IPS DF 6.9 (cell line): ENCODE measurements around the gene ARMS2.

Experiments used
- DNase-seq: peaks from one replicate; pipeline ENCODE4 v3.0.0-alpha.2; 2013; ENCODE audit warnings: low read depth, low spot score
- H3K27ac ChIP-seq: one replicate; pipeline ENCODE4 v1.5.1; 2013; ENCODE audit warnings: low read length, control low read depth
- H3K27me3 ChIP-seq: 2 replicates; pipeline ENCODE4 v1.6.1; 2013; ENCODE audit warnings: mild to moderate bottlenecking, low read length; ENCODE audit not compliant: control insufficient read depth, insufficient read depth
- H3K36me3 ChIP-seq: 2 replicates; pipeline ENCODE4 v1.6.1; 2013; ENCODE audit warnings: low read length; ENCODE audit not compliant: control insufficient read depth, insufficient read depth
- H3K4me1 ChIP-seq: 2 replicates; pipeline ENCODE4 v1.6.1; 2013; ENCODE audit warnings: low read length; ENCODE audit not compliant: control insufficient read depth, insufficient read depth
- H3K4me3 ChIP-seq: 2 replicates; pipeline ENCODE4 v1.5.1; 2013; ENCODE audit warnings: mild to moderate bottlenecking, low read length
- H3K9me3 ChIP-seq: 2 replicates; pipeline ENCODE4 v1.6.1; 2013; ENCODE audit warnings: low read length, inconsistent platforms; ENCODE audit not compliant: control insufficient read depth, insufficient read depth
- WGBS: extraction: QIAGEN DNeasy Blood & Tissue Kit; methylation state at CpG from one replicate; pipeline ENCODE4 v1.1.7; 2013; ENCODE audit warnings: mixed read lengths, missing lambda C conversion rate; ENCODE audit not compliant: insufficient read length, insufficient coverage; 5-methylcytosine and 5-hydroxymethylcytosine counted together

Gene ARMS2

DNA sequence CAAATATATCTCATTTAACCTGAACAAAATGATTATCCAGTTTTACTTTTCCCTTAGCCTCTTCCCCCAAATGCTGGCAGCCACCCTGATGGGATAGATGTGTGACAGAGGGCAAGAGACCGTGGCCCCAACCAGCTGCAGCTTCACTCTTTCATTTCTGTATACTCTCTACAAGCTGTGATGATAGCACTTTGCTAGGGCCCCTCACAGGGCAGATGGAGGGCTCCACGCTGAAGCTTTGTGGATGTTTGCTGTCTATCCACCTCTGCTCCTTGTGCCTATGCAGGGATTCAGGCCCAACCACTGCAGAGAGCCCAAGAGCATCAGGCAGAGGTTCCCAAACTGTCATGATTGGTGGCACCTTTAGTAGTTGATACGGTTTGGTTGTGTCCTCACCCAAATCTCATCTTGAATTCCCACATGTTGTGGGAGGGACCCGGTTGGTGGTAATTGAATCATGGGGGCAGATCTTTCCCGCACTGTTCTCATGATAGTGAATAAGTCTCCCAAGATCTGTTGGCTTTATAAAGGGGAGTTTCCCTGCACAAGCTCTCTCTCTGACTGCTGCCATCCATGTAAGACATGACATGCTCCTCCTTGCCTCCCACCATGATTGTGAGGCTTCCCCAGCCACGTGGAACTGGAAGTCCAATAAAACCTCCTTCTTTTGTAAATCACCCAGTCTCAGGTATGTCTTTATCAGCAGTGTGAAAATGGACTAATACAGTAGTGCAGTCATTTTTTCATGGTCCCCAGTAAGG, 27.0 kb downstream of the ARMS2 start:
- H3K4me1 ChIP-seq: peaks cover 4% of the 10 kb centered on the region
- no peak for DNase-seq
- H3K36me3 ChIP-seq: no peaks in the 10 kb centered on the region
- no peak overlapping the region for H3K27ac ChIP-seq
- H3K9me3 ChIP-seq: no peaks in the 10 kb centered on the region
- H3K4me3 ChIP-seq: no peak overlapping the region
- H3K27me3 ChIP-seq: no peaks in the 10 kb centered on the region
- WGBS: no CpG with 5 or more reads among the region's 6 CpGs

DNA sequence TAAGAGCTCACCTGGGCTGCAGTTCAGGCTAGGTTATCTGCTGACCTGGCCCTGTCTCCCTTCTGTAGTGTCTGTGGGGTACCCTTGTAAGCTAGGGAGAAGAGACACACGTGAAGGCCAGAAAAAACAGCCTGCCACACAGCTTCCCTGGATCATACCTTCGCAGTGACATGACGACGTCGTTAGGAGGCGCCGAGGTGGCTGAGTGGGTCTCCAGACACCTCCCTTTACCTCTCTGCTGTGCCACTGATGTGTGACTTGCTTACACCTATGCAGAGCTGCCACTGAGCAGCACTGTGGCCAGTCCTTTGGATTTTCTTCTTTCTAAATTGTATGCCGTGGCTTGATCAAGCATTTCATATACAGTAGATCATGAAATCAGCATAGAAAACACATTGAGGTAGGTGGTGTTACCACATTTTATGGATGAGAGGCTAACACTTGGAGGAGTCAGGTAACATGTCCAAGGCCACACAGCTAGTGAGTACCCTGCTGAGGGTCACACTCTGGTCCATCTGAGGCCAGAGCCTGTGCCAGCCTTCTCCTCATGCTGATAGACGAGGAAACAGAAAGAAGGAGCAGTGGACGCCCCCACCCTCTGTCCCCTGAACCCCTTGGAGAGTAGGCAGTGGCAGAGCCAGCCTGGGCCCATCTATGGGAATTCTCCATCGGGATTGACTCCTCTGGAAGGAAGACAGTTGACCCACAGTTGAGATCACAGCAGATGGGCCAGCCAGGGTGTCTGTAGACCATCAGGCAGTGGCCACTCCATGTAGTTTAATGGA, 30.0 kb downstream of the ARMS2 start:
- H3K4me1 ChIP-seq: no peaks in the 10 kb centered on the region
- WGBS: no CpG with 5 or more reads among the region's 11 CpGs
- H3K4me3 ChIP-seq: no peak overlapping the region
- H3K27me3 ChIP-seq: no peaks in the 10 kb centered on the region
- H3K36me3 ChIP-seq: no peaks in the 10 kb centered on the region
- no peak for DNase-seq
- H3K27ac ChIP-seq: no peak overlapping the region
- no peaks in the 10 kb centered on the region for H3K9me3 ChIP-seq

DNA sequence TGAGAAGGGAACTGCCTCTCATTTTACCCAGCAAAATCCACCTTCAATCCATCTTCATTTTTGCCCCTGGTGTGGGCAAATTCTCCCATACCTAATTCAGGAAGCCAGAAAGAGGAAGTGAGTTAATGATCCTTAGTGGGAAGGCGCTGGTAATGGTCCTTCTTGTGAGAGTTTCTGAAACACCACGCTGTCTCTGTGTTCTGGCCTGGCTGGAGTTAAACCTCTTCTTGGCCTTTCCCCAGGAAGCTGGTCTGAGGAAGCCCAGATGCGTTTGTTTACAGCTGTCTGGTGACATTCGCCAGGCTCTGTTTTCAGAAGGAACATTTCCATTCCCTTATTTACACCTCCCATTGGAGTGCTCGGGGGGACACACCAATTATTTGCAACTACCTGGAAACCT, 31.2 kb downstream of the ARMS2 start:
- Histone ChIP-seq H3K4me3 (no peak overlapping the region), H3K9me3 (no peaks in the 10 kb centered on the region), H3K36me3 (no peaks in the 10 kb centered on the region), H3K4me1 (no peaks in the 10 kb centered on the region), H3K27ac (no peak overlapping the region), H3K27me3 (no peaks in the 10 kb centered on the region)
- no CpG with 5 or more reads among the region's 5 CpGs for WGBS
- no peak for DNase-seq

DNA sequence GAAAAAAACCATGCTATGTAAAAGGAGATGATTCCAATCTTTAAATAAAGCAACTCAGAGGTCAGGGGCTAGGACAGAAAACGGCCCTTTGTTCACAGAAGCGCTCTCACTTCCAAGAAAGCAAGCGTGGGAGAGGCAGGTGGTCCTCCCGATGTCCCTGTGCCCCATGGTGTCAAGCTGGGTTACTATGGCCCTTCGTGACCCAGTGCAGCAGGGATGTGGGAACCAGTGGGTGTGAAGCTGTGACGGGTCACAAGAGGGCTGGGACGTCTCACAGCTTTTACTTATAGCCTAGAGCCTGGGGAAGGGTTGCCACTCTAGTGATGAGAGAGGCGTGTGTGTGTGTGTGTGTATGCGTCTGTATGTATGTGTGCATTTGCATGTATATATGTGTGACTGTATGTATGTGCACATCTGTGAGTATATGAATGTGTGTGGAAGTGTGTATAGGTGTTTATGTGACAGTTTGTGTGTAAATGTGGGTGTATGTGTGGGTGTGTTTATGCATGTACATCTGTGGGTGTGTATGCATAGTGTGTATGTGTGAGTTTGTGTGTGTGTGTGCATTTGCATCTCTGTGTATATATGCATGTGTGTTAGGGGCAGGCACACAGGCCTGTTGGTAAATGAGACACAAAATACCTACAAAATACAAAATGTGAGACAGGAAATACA, 32.1 kb downstream of the ARMS2 start:
- H3K4me1 ChIP-seq: no peaks in the 10 kb centered on the region
- no peak overlapping the region for H3K27ac ChIP-seq
- H3K4me3 ChIP-seq: no peak overlapping the region
- H3K9me3 ChIP-seq: no peaks in the 10 kb centered on the region
- DNase-seq: no peak
- no peaks in the 10 kb centered on the region for H3K36me3 ChIP-seq
- no CpG with 5 or more reads among the region's 9 CpGs for whole genome bisulfite sequencing
- H3K27me3 ChIP-seq: no peaks in the 10 kb centered on the region

DNA sequence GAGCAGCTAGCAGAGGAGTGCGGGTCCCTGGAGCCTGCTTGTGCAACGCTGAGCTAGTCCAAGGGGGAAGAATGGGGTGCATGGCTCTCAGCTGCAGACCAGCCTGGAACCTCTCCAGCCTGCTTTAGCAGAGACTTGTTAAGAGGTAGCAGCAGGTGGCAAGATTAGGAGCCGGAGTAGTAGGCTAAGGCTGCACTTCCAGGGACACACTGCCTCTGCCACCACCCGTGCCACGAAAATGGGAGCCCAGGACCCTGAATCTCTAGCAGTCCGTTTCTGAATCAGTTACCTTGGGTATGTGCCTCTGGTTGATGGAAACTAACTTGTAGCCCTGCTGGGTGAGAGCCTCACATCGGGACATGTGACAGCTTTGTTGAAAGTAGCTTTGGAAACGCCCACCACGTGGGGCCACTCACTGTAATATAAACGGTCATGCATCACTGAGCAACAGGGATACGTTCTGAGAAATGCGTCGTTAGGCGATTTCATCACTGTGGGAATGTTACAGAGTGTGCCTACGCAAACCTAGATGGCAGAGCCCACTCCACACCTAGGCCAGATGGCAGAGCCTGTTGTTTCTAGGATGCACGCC, 32.8 kb downstream of the ARMS2 start:
- WGBS: no CpG with 5 or more reads among the region's 16 CpGs
- Histone ChIP-seq H3K9me3 (no peaks in the 10 kb centered on the region), H3K27ac (no peak overlapping the region)

DNA sequence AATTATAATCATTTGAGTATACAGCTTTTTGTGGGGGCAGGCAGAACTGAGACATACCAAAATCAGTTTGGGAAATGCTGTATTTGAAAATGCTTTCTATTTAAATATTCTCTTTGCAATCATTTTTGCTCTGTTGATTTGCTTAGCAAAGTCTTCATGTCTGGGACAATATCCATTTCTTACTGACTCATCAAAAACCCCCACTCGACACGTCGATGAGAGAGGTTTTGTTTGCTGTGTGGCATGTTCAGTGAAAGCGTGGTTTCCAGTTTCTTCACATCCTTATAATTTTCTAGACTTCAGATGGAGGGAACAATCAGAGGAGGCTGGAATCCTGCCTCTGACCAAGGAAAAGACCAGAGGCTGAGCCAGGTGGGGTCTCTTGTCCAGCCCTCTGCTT, 35.8 kb downstream of the ARMS2 start:
- no peak overlapping the region for H3K27ac ChIP-seq
- no CpG with 5 or more reads among the region's 4 CpGs for WGBS

More for the DNA sequence above, 32.8 kb downstream of the ARMS2 start:
- Histone ChIP-seq H3K27me3 (no peaks in the 10 kb centered on the region), H3K36me3 (no peaks in the 10 kb centered on the region), H3K4me1 (no peaks in the 10 kb centered on the region), H3K4me3 (no peak overlapping the region)
- no peak for DNase-seq

DNA sequence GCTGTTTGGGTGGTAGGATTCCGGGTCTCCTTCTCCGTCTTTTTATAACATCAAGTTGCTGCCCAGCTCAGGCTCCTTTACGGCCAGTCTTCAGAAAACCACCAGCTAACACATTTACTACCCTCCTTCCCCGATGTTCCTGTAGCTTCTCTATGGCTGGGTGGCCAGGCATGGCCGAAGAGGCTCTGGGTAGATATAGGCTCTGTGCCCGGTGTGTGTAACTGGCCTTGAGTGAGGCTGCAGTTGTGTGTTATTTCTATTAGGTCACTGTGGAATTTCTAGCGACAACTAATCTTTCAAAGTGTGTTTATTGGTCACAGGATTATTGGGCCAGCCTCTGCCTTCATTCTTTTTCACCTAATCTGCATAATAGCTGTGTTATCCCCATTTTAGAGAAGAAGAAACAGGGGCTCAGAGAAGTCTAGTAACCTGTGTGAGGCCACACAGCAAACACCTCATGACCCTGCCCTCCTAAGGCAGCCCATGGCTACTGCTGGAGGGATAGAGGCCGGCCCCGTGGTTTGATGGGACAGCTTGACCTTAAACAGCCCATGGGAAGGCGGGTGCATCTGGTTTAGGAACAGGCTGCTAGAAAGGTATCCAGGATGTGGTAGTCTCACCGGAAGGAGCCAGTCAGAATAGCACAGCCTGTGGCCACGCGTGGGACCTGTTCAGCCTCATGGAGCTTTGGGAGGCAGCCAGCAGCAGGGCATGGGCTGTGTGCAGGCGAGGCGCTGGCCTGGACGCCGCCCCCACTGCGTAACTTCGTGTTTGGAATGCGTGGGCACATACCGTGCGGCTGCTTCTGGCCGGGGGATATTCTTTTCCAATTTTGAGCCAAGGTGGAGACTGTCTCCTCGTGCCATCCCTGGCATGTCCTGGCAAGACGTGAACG, 36.6 kb downstream of the ARMS2 start:
- no peak overlapping the region for H3K27ac ChIP-seq
- no CpG with 5 or more reads among the region's 26 CpGs for WGBS
- H3K36me3 ChIP-seq: no peaks in the 10 kb centered on the region

More for the DNA sequence above, 35.8 kb downstream of the ARMS2 start:
- Histone ChIP-seq H3K9me3 (no peaks in the 10 kb centered on the region), H3K36me3 (no peaks in the 10 kb centered on the region), H3K27me3 (no peaks in the 10 kb centered on the region), H3K4me1 (no peaks in the 10 kb centered on the region), H3K4me3 (no peak overlapping the region)
- DNase-seq: no peak

DNA sequence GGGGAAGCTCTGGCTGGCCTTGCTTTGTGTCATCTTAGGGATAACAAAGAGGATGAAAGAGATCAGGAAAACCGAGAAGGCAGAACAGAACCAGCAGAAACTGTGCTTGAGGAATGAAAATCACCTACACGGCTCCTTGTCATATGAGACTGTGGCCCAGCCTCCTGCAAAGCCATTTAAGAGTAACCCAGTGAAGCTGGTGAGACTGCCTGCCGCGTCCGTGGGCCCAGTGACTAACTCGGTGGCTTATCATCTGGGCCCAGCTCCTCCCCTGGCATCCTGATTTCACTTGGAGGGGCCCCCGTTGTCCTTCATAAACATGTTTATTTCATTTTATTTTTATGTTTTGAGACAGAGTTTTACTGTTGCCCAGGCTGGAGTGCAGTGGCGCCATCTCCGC, 37.6 kb downstream of the ARMS2 start:
- Histone ChIP-seq H3K4me1 (no peaks in the 10 kb centered on the region), H3K36me3 (no peaks in the 10 kb centered on the region), H3K27me3 (no peaks in the 10 kb centered on the region), H3K4me3 (no peak overlapping the region), H3K27ac (no peak overlapping the region), H3K9me3 (no peaks in the 10 kb centered on the region)
- DNase-seq: no peak
- WGBS: no CpG with 5 or more reads among the region's 9 CpGs

More for the DNA sequence above, 36.6 kb downstream of the ARMS2 start:
- Histone ChIP-seq H3K9me3 (no peaks in the 10 kb centered on the region), H3K4me3 (no peak overlapping the region), H3K4me1 (no peaks in the 10 kb centered on the region), H3K27me3 (no peaks in the 10 kb centered on the region)
- DNase-seq: no peak

DNA sequence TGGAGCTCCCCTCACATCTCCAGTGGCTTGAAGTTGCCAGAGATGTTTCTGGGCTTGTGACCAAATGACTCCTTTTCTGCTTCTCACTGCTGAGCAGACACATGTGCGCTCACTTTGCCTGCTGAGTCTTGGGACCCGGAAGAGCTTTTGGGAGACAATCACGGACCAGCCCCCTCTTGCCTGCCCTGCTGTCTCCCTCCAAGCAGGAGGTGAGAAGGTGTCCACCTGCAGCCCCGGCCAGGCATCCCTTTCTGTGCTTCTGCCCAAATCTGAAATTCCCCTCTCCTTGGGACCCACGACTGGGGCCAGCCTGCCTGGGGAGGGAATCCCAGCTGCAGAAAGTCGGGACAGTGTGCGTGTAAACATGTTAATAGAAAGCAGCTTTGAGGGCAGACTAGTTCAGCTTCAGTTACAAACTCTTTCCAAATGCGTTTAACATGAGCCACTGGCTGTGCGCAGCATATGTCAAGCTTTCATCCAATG, 38.6 kb downstream of the ARMS2 start:
- H3K4me3 ChIP-seq: no peak overlapping the region
- no peak overlapping the region for H3K27ac ChIP-seq
- DNase-seq: no peak
- no peaks in the 10 kb centered on the region for H3K36me3 ChIP-seq
- H3K9me3 ChIP-seq: no peaks in the 10 kb centered on the region
- H3K4me1 ChIP-seq: no peaks in the 10 kb centered on the region
- H3K27me3 ChIP-seq: no peaks in the 10 kb centered on the region
- no CpG with 5 or more reads among the region's 9 CpGs for WGBS
